HepG2 (cell line): Measurements from ENCODE around the gene EIF4G2. TPM values are rescaled to one million over a fixed set of nuclear protein-coding genes. Genes with fewer than 3 reads are reported as not detected.

Source experiments
- ARNT2 ChIP-seq: sonication (generic); formaldehyde crosslinking; IDR thresholded peaks from 2 replicates; pipeline ENCODE4 v1.8.0; 2022; ENCODE audit warnings: mild to moderate bottlenecking, low read depth, missing genetic modification reagents, moderate library complexity
- ETV5 ChIP-seq: IDR thresholded peaks from 2 replicates; pipeline ENCODE4 v1.6.1; 2018; ENCODE audit warnings: missing biosample characterization, missing genetic modification reagents, inconsistent platforms, borderline replicate concordance
- FOSL2 ChIP-seq: sonication (generic); formaldehyde crosslinking; IDR thresholded peaks from 2 replicates; pipeline ENCODE4 v1.4.0; 2020; ENCODE audit warnings: missing genetic modification reagents
- JDP2 ChIP-seq: sonication (generic); formaldehyde crosslinking; IDR thresholded peaks from 2 replicates; pipeline ENCODE4 v1.8.1; 2022; ENCODE audit warnings: missing genetic modification reagents, borderline replicate concordance
- KLF13 ChIP-seq: sonication (generic); formaldehyde crosslinking; IDR thresholded peaks from 2 replicates; pipeline ENCODE4 v1.4.0; 2020; ENCODE audit warnings: mild to moderate bottlenecking, missing genetic modification reagents
- KMT2B ChIP-seq: IDR thresholded peaks from 2 replicates; pipeline ENCODE4 v1.6.1; 2016; ENCODE audit warnings: missing genetic modification reagents, missing compliant biosample characterization
- MTA1 ChIP-seq: sonication (generic); formaldehyde crosslinking; IDR thresholded peaks from 2 replicates; pipeline ENCODE4 v1.4.0; 2020; ENCODE audit warnings: missing genetic modification reagents, mild to moderate bottlenecking, borderline replicate concordance
- NCOA2 ChIP-seq: sonication (generic); formaldehyde crosslinking; IDR thresholded peaks from 2 replicates; pipeline ENCODE4 v1.8.0; 2022; ENCODE audit warnings: inconsistent platforms
- NR2C2 ChIP-seq: sonication (generic); formaldehyde crosslinking; IDR thresholded peaks from 2 replicates; pipeline ENCODE4 v1.4.0; 2020; ENCODE audit warnings: missing genetic modification reagents, mild to moderate bottlenecking, moderate library complexity, borderline replicate concordance
- RARG ChIP-seq: sonication (generic); formaldehyde crosslinking; IDR thresholded peaks from 2 replicates; pipeline ENCODE4 v1.4.0; 2020; ENCODE audit warnings: low read depth, mild to moderate bottlenecking, missing genetic modification reagents
- REL ChIP-seq: sonication (generic); formaldehyde crosslinking; conservative IDR thresholded peaks from 2 replicates; pipeline ENCODE4 v1.8.0; 2022; ENCODE audit warnings: mild to moderate bottlenecking, missing genetic modification reagents, moderate library complexity
- SNAI1 ChIP-seq: sonication (generic); formaldehyde crosslinking; IDR thresholded peaks from 2 replicates; pipeline ENCODE4 v1.5.0; 2020; ENCODE audit warnings: mild to moderate bottlenecking, missing genetic modification reagents, borderline replicate concordance
- ZBED4 ChIP-seq: sonication (generic); formaldehyde crosslinking; IDR thresholded peaks from 2 replicates; pipeline ENCODE4 v1.4.0; 2020; ENCODE audit warnings: missing genetic modification reagents, borderline replicate concordance
- ZFP82 ChIP-seq: sonication (generic); formaldehyde crosslinking; IDR thresholded peaks from 2 replicates; pipeline ENCODE4 v1.5.1; 2020; ENCODE audit warnings: mild to moderate bottlenecking, missing genetic modification reagents, borderline replicate concordance
- ZNF224 ChIP-seq: sonication (generic); formaldehyde crosslinking; IDR thresholded peaks from 2 replicates; pipeline ENCODE4 v1.5.0; 2020; ENCODE audit warnings: mild to moderate bottlenecking, missing genetic modification reagents
- ZNF292 ChIP-seq: sonication (generic); formaldehyde crosslinking; IDR thresholded peaks from 2 replicates; pipeline ENCODE4 v1.8.1; 2022; ENCODE audit warnings: mild to moderate bottlenecking, low read depth, missing genetic modification reagents, borderline replicate concordance
- ZNF703 ChIP-seq: sonication (generic); formaldehyde crosslinking; IDR thresholded peaks from 2 replicates; pipeline ENCODE4 v1.5.1; 2020; ENCODE audit warnings: missing genetic modification reagents, mild to moderate bottlenecking, moderate library complexity, borderline replicate concordance
- ZNF792 ChIP-seq: IDR thresholded peaks from 2 replicates; pipeline ENCODE4 v1.6.1; 2016
- ZSCAN31 ChIP-seq: sonication (generic); formaldehyde crosslinking; IDR thresholded peaks from 2 replicates; pipeline ENCODE4 v1.5.0; 2020; ENCODE audit warnings: low read depth, mild to moderate bottlenecking, missing genetic modification reagents
- polyA plus RNA-seq, 8 experiments: library from polyadenylated mRNA; depleted of rRNA in 3 of 8; stranded (reverse) in 7 of 8; unstranded in 1 of 8; fragments of >200 nt; fragmentation: Illumina TruSeq in 4 of 8; extraction: Trizol in 4 of 8; gene quantifications; 2 replicates each; pipeline versions ENCODE4 v1.2.1 to v1.2.3, GENCODE V29; 2011 to 2016; ENCODE audit warnings: low read depth in 4 of 8, missing spikeins in 1 of 8, mixed read lengths in 1 of 8; ENCODE audit not compliant: insufficient read depth in 1 of 8
- total RNA-seq, 5 experiments: library from RNA; depleted of rRNA; stranded (reverse); fragments of >200 nt; fragmentation: Illumina TruSeq; extraction: Trizol; gene quantifications; 2 replicates each; pipeline ENCODE4 v1.2.3, GENCODE V29; 2016; ENCODE audit warnings: low read depth in 1 of 5
- TF ChIP-seq, protein P1 (sequence below): sonication (generic); formaldehyde crosslinking; IDR thresholded peaks from 2 replicates; pipeline ENCODE4 v1.4.0; 2020; ENCODE audit warnings: missing genetic modification reagents
- TF ChIP-seq, protein P2 (sequence below): sonication (generic); formaldehyde crosslinking; IDR thresholded peaks from 2 replicates; pipeline ENCODE4 v1.4.0; 2020; ENCODE audit warnings: mild to moderate bottlenecking, missing genetic modification reagents
- TF ChIP-seq, protein P3 (sequence below), 2 experiments: sonication (generic) in 1 of 2; formaldehyde crosslinking in 1 of 2; IDR thresholded peaks; 2 replicates each; pipeline versions ENCODE4 v1.5.1 to v1.6.1; 2011 to 2020; ENCODE audit warnings: borderline replicate concordance in 1 of 2, low read depth in 1 of 2, low read length in 1 of 2, mild to moderate bottlenecking in 1 of 2, missing genetic modification reagents in 1 of 2, moderate library complexity in 1 of 2

EIF4G2 gene
- total and polyA plus RNA-seq, 2 of the 13 experiments (the other 11 are each of a cell fraction or from before 2014, with no cell fraction given) = 362 to 546 TPM

GRCh38 chr11:10792385-10793068, 16.2 kb downstream of the EIF4G2 start (continued):
- TF ChIP-seq ZBED4 (peak; percentile 86; the same call in 1 of the 2 replicates), NR2C2 (CRISPR knock-in tag) (no peak), ZSCAN31 (CRISPR knock-in tag) (peak; percentile 51; the same call in 1 of the 2 replicates), ZNF224 (CRISPR knock-in tag) (no peak), KMT2B (CRISPR knock-in tag) (no peak), JDP2 (CRISPR knock-in tag) (no peak), NCOA2 (CRISPR knock-in tag) (no peak), ZNF792 (CRISPR knock-in tag) (no peak), ETV5 (CRISPR knock-in tag) (no peak), ZNF292 (peak; percentile 38; the same call in 1 of the 2 replicates), SNAI1 (CRISPR knock-in tag) (no peak), RARG (CRISPR knock-in tag) (no peak), MTA1 (0 out of 2 replicates have a peak, but pooled peaks have one; percentile 29), REL (CRISPR knock-in tag) (no peak), KLF13 (CRISPR knock-in tag) (peak; percentile 41; the same call in 1 of the 2 replicates), ZNF703 (CRISPR knock-in tag) (no peak), ZFP82 (CRISPR knock-in tag) (no peak), FOSL2 (CRISPR knock-in tag) (peak; percentile 27; the same call in 1 of the 2 replicates), ARNT2 (0 out of 2 replicates have a peak, but pooled peaks have one; percentile 41)
- TF ChIP-seq, protein P1, sequence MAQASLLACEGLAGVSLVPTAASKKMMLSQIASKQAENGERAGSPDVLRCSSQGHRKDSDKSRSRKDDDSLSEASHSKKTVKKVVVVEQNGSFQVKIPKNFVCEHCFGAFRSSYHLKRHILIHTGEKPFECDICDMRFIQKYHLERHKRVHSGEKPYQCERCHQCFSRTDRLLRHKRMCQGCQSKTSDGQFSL (CRISPR knock-in tag) = no peak
- TF ChIP-seq, protein P2, sequence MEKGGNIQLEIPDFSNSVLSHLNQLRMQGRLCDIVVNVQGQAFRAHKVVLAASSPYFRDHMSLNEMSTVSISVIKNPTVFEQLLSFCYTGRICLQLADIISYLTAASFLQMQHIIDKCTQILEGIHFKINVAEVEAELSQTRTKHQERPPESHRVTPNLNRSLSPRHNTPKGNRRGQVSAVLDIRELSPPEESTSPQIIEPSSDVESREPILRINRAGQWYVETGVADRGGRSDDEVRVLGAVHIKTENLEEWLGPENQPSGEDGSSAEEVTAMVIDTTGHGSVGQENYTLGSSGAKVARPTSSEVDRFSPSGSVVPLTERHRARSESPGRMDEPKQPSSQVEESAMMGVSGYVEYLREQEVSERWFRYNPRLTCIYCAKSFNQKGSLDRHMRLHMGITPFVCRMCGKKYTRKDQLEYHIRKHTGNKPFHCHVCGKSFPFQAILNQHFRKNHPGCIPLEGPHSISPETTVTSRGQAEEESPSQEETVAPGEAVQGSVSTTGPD = no peak
- TF ChIP-seq, protein P3, sequence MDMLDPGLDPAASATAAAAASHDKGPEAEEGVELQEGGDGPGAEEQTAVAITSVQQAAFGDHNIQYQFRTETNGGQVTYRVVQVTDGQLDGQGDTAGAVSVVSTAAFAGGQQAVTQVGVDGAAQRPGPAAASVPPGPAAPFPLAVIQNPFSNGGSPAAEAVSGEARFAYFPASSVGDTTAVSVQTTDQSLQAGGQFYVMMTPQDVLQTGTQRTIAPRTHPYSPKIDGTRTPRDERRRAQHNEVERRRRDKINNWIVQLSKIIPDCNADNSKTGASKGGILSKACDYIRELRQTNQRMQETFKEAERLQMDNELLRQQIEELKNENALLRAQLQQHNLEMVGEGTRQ (IDR thresholded peaks at IDR 0.05; ENCODE audit: low read depth, low read length) = no peak
- TF ChIP-seq, protein P3 (CRISPR knock-in tag; IDR thresholded peaks at IDR 0.05; ENCODE audit: borderline replicate concordance) = no peak
